ENCODE results near the gene ANKFY1.

Gene ANKFY1

DNA sequence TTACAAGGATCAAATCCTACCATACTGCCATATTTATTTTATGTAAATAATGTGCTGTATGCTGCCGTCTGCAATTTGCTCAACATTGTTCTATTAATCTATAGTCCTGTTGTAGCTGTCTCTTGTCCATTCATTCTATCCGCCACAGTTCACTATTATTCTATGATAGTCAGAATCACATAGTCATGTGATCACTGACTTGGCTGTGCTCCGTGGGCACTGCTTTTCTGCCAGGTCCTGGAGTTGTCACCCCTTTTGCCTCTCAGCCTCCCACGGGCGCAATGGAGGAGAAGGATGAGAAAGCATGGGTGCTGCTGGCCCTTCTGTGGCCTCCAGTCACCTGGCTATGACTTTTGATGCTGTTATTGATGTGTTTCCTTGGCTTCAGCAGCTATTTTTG lies 37.3 kb upstream of the ANKFY1 start:
- TF ChIP-seq, protein P1, sequence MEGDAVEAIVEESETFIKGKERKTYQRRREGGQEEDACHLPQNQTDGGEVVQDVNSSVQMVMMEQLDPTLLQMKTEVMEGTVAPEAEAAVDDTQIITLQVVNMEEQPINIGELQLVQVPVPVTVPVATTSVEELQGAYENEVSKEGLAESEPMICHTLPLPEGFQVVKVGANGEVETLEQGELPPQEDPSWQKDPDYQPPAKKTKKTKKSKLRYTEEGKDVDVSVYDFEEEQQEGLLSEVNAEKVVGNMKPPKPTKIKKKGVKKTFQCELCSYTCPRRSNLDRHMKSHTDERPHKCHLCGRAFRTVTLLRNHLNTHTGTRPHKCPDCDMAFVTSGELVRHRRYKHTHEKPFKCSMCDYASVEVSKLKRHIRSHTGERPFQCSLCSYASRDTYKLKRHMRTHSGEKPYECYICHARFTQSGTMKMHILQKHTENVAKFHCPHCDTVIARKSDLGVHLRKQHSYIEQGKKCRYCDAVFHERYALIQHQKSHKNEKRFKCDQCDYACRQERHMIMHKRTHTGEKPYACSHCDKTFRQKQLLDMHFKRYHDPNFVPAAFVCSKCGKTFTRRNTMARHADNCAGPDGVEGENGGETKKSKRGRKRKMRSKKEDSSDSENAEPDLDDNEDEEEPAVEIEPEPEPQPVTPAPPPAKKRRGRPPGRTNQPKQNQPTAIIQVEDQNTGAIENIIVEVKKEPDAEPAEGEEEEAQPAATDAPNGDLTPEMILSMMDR (conservative IDR thresholded peaks at IDR 0.05): no peak
- no peak overlapping the region for H3K27ac ChIP-seq

- TF ChIP-seq, protein P1 (conservative IDR thresholded peaks at IDR 0.05): no peak
- no peak overlapping the region for H3K27ac ChIP-seq
Observed at GRCh38 chr17:4297351-4297750, 33.6 kb upstream of the ANKFY1 start.

- TF ChIP-seq, protein P1 (conservative IDR thresholded peaks at IDR 0.05): no peak
- H3K27ac ChIP-seq: no peak overlapping the region
Observed at GRCh38 chr17:4295686-4296085, 31.9 kb upstream of the ANKFY1 start.

DNA sequence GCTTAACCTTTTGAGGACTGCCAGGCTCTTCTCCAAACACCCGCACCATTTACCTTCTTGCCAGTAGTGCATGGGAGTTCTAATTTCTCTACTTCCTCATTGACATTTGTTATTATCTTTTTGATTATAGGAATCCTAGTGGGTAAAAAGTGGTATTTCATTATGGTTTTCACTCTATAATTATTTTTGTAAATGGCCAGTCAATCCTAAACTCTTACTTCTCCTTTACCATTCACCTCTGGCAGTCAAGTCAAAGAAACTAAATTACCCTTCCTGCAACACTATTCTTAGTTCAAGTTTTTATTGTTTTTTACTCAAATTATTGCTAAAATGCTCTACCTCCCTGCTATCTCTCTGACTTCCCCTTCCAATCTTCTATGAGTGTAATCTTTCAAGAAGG lies 29.8 kb upstream of the ANKFY1 start:
- H3K27ac ChIP-seq: no peak overlapping the region
- TF ChIP-seq, protein P1 (conservative IDR thresholded peaks at IDR 0.05): no peak

DNA sequence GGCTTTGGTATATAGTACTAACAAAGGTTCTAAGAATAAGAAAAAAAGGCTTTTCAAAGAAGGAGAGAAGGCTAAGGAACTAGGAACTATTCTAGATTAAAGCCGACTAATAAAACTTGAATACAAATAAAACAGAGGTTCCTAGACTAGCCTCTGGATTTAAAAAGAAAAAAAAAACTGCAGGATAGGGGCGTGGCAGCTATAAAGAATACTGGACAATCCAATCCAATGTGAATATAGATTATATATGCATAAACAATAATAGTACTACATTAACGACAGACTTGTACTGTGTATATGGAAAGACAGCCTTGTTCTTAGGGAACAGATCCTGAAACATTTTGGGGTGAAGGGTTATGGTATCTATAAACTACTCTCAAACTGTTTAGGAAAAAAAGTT lies 23.9 kb upstream of the ANKFY1 start:
- TF ChIP-seq, protein P1 (conservative IDR thresholded peaks at IDR 0.05): no peak
- no peak overlapping the region for H3K27ac ChIP-seq

- no peak overlapping the region for H3K27ac ChIP-seq
- TF ChIP-seq, protein P1 (conservative IDR thresholded peaks at IDR 0.05): no peak
Observed at GRCh38 chr17:4276514-4276913, 12.7 kb upstream of the ANKFY1 start.

- TF ChIP-seq, protein P1 (conservative IDR thresholded peaks at IDR 0.05): no peak
- no peak overlapping the region for H3K27ac ChIP-seq
Observed at GRCh38 chr17:4272972-4273368, 9.2 kb upstream of the ANKFY1 start.

Measured in VCaP (cell line).